GM23338 (cell line): ENCODE results near the gene HK1.

Source experiments
- CREB1 ChIP-seq: fragments of 250-450 bp; sonication (Bioruptor Pico); IDR thresholded peaks from 2 replicates; pipeline ENCODE4 v1.5.0; 2020; ENCODE audit warnings: low read depth, mild to moderate bottlenecking, moderate library complexity
- EZH2 ChIP-seq: fragments of 200-600 bp; sonication (generic); IDR thresholded peaks from one replicate; pipeline ENCODE4 v1.8.0; 2017; ENCODE audit warnings: antibody characterized with exemption, mild to moderate bottlenecking, low read depth; ENCODE audit not compliant: unreplicated experiment
- JUNB ChIP-seq: IDR thresholded peaks from one replicate; pipeline ENCODE4 v1.6.1; 2016; ENCODE audit warnings: antibody characterized with exemption; ENCODE audit not compliant: unreplicated experiment
- TF ChIP-seq, protein P1 (sequence below), 2 experiments: fragments of 200-600 bp in 1 of 2; sonication (generic) in 1 of 2; conservative IDR thresholded peaks; 2 replicates each; pipeline versions ENCODE4 v1.5.1 to v1.6.1; 2016 to 2017; ENCODE audit warnings: antibody characterized with exemption in 2 of 2, low read depth in 2 of 2, mild to moderate bottlenecking in 2 of 2, moderate library complexity in 1 of 2
- TF ChIP-seq, protein P2 (sequence below): IDR thresholded peaks from one replicate; pipeline ENCODE4 v1.6.1; 2018; ENCODE audit warnings: antibody characterized with exemption; ENCODE audit not compliant: unreplicated experiment

DNA sequence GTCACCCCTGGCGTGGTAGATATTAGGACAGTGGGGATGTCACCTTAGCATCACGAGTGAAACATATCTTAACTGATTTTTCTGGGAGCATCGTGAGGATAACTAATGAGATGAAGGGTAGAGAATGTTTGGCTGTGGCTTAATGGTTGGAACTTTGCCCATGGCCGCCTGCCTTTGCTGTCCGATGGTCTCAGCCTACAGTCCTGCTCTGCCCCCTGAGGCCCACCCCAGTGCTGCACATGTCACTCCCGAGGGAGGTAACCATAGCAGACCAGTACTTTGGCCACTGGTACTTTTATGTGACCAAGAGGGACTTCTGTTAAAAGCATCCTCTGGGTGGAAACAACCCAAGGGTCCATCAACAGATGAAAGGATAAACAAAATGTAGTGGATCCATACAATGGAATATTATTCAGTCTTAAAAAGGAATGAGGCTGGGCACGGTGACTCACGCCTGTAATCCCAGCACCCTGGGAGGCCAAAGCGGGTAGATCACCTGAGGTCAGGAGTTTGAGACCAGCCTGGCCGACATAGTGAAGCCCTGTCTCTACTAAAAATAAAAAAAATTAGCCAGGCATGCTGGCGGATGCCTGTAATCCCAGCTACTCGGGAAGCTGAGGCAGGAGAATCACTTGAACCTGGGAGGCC lies 80.0 kb downstream of the HK1 start:
- TF ChIP-seq, protein P1, sequence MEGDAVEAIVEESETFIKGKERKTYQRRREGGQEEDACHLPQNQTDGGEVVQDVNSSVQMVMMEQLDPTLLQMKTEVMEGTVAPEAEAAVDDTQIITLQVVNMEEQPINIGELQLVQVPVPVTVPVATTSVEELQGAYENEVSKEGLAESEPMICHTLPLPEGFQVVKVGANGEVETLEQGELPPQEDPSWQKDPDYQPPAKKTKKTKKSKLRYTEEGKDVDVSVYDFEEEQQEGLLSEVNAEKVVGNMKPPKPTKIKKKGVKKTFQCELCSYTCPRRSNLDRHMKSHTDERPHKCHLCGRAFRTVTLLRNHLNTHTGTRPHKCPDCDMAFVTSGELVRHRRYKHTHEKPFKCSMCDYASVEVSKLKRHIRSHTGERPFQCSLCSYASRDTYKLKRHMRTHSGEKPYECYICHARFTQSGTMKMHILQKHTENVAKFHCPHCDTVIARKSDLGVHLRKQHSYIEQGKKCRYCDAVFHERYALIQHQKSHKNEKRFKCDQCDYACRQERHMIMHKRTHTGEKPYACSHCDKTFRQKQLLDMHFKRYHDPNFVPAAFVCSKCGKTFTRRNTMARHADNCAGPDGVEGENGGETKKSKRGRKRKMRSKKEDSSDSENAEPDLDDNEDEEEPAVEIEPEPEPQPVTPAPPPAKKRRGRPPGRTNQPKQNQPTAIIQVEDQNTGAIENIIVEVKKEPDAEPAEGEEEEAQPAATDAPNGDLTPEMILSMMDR (conservative IDR thresholded peaks at IDR 0.05; ENCODE audit: low read depth in 2 of 2) = peak; percentile 35 to 38
- no peak for TF ChIP-seq EZH2
- TF ChIP-seq, protein P2, sequence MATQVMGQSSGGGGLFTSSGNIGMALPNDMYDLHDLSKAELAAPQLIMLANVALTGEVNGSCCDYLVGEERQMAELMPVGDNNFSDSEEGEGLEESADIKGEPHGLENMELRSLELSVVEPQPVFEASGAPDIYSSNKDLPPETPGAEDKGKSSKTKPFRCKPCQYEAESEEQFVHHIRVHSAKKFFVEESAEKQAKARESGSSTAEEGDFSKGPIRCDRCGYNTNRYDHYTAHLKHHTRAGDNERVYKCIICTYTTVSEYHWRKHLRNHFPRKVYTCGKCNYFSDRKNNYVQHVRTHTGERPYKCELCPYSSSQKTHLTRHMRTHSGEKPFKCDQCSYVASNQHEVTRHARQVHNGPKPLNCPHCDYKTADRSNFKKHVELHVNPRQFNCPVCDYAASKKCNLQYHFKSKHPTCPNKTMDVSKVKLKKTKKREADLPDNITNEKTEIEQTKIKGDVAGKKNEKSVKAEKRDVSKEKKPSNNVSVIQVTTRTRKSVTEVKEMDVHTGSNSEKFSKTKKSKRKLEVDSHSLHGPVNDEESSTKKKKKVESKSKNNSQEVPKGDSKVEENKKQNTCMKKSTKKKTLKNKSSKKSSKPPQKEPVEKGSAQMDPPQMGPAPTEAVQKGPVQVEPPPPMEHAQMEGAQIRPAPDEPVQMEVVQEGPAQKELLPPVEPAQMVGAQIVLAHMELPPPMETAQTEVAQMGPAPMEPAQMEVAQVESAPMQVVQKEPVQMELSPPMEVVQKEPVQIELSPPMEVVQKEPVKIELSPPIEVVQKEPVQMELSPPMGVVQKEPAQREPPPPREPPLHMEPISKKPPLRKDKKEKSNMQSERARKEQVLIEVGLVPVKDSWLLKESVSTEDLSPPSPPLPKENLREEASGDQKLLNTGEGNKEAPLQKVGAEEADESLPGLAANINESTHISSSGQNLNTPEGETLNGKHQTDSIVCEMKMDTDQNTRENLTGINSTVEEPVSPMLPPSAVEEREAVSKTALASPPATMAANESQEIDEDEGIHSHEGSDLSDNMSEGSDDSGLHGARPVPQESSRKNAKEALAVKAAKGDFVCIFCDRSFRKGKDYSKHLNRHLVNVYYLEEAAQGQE = no peak
- no peak for TF ChIP-seq CREB1 (CRISPR knock-in tag)
- no peak for TF ChIP-seq JUNB
